ENCODE results near the gene CEACAM19. TPM values are rescaled to one million over a fixed set of nuclear protein-coding genes. Genes with fewer than 3 reads are reported as not detected.

The CEACAM19 gene
- total and polyA plus RNA-seq, 2 of the 8 experiments (the other 6 are each of a cell fraction or from before 2014, with no cell fraction given) = 3.1 to 3.4 TPM

DNA sequence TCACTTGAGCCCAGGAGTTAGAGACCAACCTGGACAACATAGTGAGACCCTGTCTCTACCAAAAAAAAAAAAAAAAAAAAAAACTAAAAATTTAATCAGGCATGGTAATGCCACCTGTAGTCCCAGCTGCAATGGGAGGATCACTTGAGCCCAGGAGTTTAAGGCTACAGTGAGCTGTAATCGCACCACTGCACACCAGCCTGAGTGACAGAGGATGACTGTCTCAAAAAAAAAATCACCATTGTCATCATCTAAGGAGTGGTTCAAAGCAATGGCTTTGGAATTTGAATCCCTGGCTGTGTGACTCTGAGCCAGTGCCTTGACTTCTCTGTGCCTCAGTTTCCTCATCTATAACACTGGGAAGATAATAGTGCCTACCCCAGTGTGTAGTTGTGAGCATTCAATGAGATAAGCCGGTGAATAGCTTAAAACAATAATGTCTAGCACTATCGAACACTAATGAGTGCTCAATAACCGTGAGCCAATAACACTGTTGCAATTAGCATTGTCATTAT, 46.4 kb upstream of the CEACAM19 start:
- no peak overlapping the region for H3K27ac ChIP-seq (ENCODE audit: low read depth, low read length)
- WGBS, 2 experiments (ENCODE audit: extremely low coverage in 1 of 2, insufficient coverage in 1 of 2, insufficient read length in 1 of 2, insufficient replicate concordance in 2 of 2, low coverage in 1 of 2, low lambda C conversion rate in 2 of 2, missing lambda C conversion rate in 1 of 2) = 90% methylated on average over 4 of the region's 4 CpGs; no CpG with 5 or more reads in 1 of the 2 experiments
- TF ChIP-seq RAD21 (IDR thresholded peaks at IDR 0.05 in 1 of 2, conservative IDR thresholded peaks at IDR 0.05 in 1 of 2; ENCODE audit: low read depth in 2 of 2, low read length in 2 of 2) = no peak
- no peak for TF ChIP-seq CBX8 (IDR thresholded peaks at IDR 0.05; ENCODE audit: borderline replicate concordance, low read depth, low read length)
- no peak for TF ChIP-seq BACH1 (IDR thresholded peaks at IDR 0.05; ENCODE audit: low read length)
- TF ChIP-seq CREB1 (IDR thresholded peaks at IDR 0.05) = no peak
- no peak for TF ChIP-seq ASH2L (IDR thresholded peaks at IDR 0.05; ENCODE audit: low read length)
- TF ChIP-seq MAFK (IDR thresholded peaks at IDR 0.05; ENCODE audit: low read depth, low read length) = no peak
- TF ChIP-seq, protein P1, sequence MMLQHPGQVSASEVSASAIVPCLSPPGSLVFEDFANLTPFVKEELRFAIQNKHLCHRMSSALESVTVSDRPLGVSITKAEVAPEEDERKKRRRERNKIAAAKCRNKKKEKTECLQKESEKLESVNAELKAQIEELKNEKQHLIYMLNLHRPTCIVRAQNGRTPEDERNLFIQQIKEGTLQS (IDR thresholded peaks at IDR 0.05; ENCODE audit: insufficient read depth, low read depth, low read length) = no peak
- TF ChIP-seq EZH2 (IDR thresholded peaks at IDR 0.05; ENCODE audit: low read depth, low read length, severe bottlenecking) = no peak
- no peak for TF ChIP-seq RBBP5 (IDR thresholded peaks at IDR 0.05; ENCODE audit: borderline replicate concordance, low read depth, low read length)
- no peak for TF ChIP-seq TAF1 (IDR thresholded peaks at IDR 0.05; ENCODE audit: low read depth, low read length)
- no peak for TF ChIP-seq RNF2 (IDR thresholded peaks at IDR 0.05; ENCODE audit: borderline replicate concordance, low read depth, low read length, missing control alignments, poor library complexity, severe bottlenecking)
- TF ChIP-seq YY1 (IDR thresholded peaks at IDR 0.05; ENCODE audit: low read depth, low read length) = no peak
- TF ChIP-seq SIRT6 (IDR thresholded peaks at IDR 0.05; ENCODE audit: low read length) = no peak
- no peak for TF ChIP-seq CHD1 (IDR thresholded peaks at IDR 0.05; ENCODE audit: low read depth, low read length)

More for the DNA sequence above, 46.4 kb upstream of the CEACAM19 start:
- H3K4me2 ChIP-seq (ENCODE audit: insufficient read depth in 1 of 2, low read depth in 2 of 2, low read length in 2 of 2) = no peak overlapping the region
- no peak overlapping the region for H3K9ac ChIP-seq (replicated peaks in 1 of 4; ENCODE audit: extremely low read depth in 1 of 4, low read depth in 3 of 4, low read length in 3 of 4)
- no peak overlapping the region for H2BK120ac ChIP-seq (replicated peaks; ENCODE audit: low read depth, low read length)
- no peak overlapping the region for H3K4me3 ChIP-seq (ENCODE audit: extremely low read depth in 1 of 4, insufficient read depth in 2 of 4, low read depth in 3 of 4, low read length in 4 of 4)
- H3K4ac ChIP-seq (replicated peaks; ENCODE audit: insufficient read length, low read depth, low read length) = no peak overlapping the region
- H3K9me3 ChIP-seq (ENCODE audit: insufficient read depth in 2 of 2, low read depth in 1 of 2, low read length in 1 of 2) = no peaks in the 10 kb centered on the region
- no peaks in the 10 kb centered on the region; a peak in 1 of 7 replicates for H3K27me3 ChIP-seq (replicated peaks in 1 of 4; ENCODE audit: control insufficient read depth in 3 of 4, extremely low read depth in 1 of 4, insufficient read depth in 3 of 4, low read length in 3 of 4)
- H2BK12ac ChIP-seq (ENCODE audit: low read depth, low read length) = no peak overlapping the region
- H2BK15ac ChIP-seq (ENCODE audit: low read length) = no peak overlapping the region
- no peaks in the 10 kb centered on the region for H3K23me2 ChIP-seq (ENCODE audit: low read depth, low read length)
- H2AFZ ChIP-seq (ENCODE audit: low read length) = no peak overlapping the region
- no peak overlapping the region for H4K8ac ChIP-seq (ENCODE audit: extremely low read depth, insufficient read depth, low read length)
- POLR2A ChIA-PET (ENCODE audit: partially characterized antibody) = no interaction called here
- no peak overlapping the region for H2BK20ac ChIP-seq (ENCODE audit: low read length)
- no peaks in the 10 kb centered on the region for H3K79me1 ChIP-seq (ENCODE audit: low read depth, low read length)
- DNase-seq (ENCODE audit: low read depth in 1 of 2, low spot score in 2 of 2) = no peak
- no peak overlapping the region for H3K23ac ChIP-seq (ENCODE audit: insufficient read length)
- H2AK5ac ChIP-seq (ENCODE audit: low read depth, low read length) = no peak overlapping the region
- no peaks in the 10 kb centered on the region for H4K20me1 ChIP-seq (replicated peaks in 1 of 2; ENCODE audit: control insufficient read depth in 1 of 2, insufficient read depth in 2 of 2, low read length in 2 of 2)
- H3K36me3 ChIP-seq (ENCODE audit: control insufficient read depth in 2 of 4, insufficient read depth in 4 of 4, low read length in 3 of 4) = no peaks in the 10 kb centered on the region
- CTCF ChIA-PET (ENCODE audit: partially characterized antibody) = interaction anchor here (1.1 to 5.4 kb wide), 6 partner anchors 14 to 54 kb away, joined by 3 to 29 read pairs (median 8); no protein-coding TSS in a partner anchor
- H3K14ac ChIP-seq (ENCODE audit: insufficient read length) = no peak overlapping the region
- H3K4me1 ChIP-seq (replicated peaks in 1 of 4; ENCODE audit: control insufficient read depth in 3 of 4, insufficient read depth in 4 of 4, low read length in 3 of 4) = no peaks in the 10 kb centered on the region
- no peak for FAIRE-seq
- H4K91ac ChIP-seq (replicated peaks; ENCODE audit: insufficient read length, low read length) = no peak overlapping the region
- H3K79me2 ChIP-seq (ENCODE audit: control insufficient read depth in 1 of 2, insufficient read depth in 2 of 2, low read length in 2 of 2) = no peaks in the 10 kb centered on the region
- H2BK5ac ChIP-seq (ENCODE audit: low read depth, low read length) = no peak overlapping the region
- no peak overlapping the region for H3K56ac ChIP-seq (replicated peaks; ENCODE audit: insufficient read length, low read depth, low read length)
- no peak overlapping the region for H3K18ac ChIP-seq (ENCODE audit: extremely low read depth, low read length)
- no peak overlapping the region for H4K5ac ChIP-seq (ENCODE audit: insufficient read length, low read depth, low read length)
